ENCODE results near the gene HOXB1.

DNA sequence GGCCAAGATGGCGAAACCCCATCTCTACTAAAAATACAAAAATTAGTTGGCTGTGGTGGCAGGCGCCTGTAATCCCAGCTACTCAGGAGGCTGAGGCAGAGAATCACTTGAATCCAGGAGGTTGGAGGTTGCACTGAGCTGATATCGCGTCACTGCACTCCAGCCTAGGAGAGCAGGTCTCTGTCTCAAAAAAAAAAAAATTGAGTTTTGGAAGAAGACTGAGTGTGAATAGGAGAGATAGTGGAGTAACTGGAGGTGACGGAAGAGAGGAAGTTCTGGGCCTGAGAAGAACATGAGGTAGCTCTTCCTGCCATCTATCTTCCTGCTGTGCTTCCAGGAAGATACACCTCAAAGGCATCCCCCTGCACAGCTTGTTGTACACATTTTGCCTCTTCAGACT, 11.4 kb downstream of the HOXB1 start:
- TF ChIP-seq CTCF (IDR thresholded peaks at IDR 0.05) = no peak
- no peak for TF ChIP-seq POLR2AphosphoS5 (IDR thresholded peaks at IDR 0.05; ENCODE audit: low read depth, low read length)
- no peak for TF ChIP-seq SMC3 (IDR thresholded peaks at IDR 0.05; ENCODE audit: low read depth, low read length)
- no peak for TF ChIP-seq JUND (IDR thresholded peaks at IDR 0.05)
- TF ChIP-seq EP300 (IDR thresholded peaks at IDR 0.05; ENCODE audit: borderline replicate concordance in 1 of 2, low read depth in 1 of 2, low read length in 1 of 2) = no peak
- TF ChIP-seq FOXJ3 (CRISPR knock-in tag; IDR thresholded peaks at IDR 0.05) = no peak
- TF ChIP-seq, protein P1, sequence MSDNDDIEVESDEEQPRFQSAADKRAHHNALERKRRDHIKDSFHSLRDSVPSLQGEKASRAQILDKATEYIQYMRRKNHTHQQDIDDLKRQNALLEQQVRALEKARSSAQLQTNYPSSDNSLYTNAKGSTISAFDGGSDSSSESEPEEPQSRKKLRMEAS (IDR thresholded peaks at IDR 0.05; ENCODE audit: low read depth) = no peak

All from SK-N-SH (cell line).